Activated CD4-positive, CD25-positive, alpha-beta regulatory T cell treated with anti-CD3 and anti-CD28 coated beads, Interleukin-2, amount 50 U/mL, for 16 hours (primary cell): ENCODE results near the gene DHX35.

Experiments used
- DNase-seq: peaks from one replicate; pipeline ENCODE4 v3.0.0-alpha.2; 2020; ENCODE audit warnings: low read depth, low spot score

DHX35 gene

GRCh38 chr20:39066471-39067242 is 104.5 kb downstream of the DHX35 start:
- no peak for DNase-seq

- DNase-seq: no peak
These were observed 105.5 kb downstream of the DHX35 start for GRCh38 chr20:39067526-39068216.

- DNase-seq: no peak
These were observed 107.8 kb downstream of the DHX35 start for GRCh38 chr20:39069976-39070375.

- no peak for DNase-seq
These were observed 108.5 kb downstream of the DHX35 start for GRCh38 chr20:39070484-39071231.

GRCh38 chr20:39072132-39072531 is 110.0 kb downstream of the DHX35 start:
- DNase-seq: no peak

GRCh38 chr20:39072653-39073052 is 110.5 kb downstream of the DHX35 start:
- DNase-seq: no peak

- no peak for DNase-seq
These were observed 113.6 kb downstream of the DHX35 start for GRCh38 chr20:39075731-39076130.

GRCh38 chr20:39076958-39077357 is 114.8 kb downstream of the DHX35 start:
- no peak for DNase-seq

- DNase-seq: no peak
These were observed 118.2 kb downstream of the DHX35 start for GRCh38 chr20:39080326-39080725.

- DNase-seq: peak; percentile 71
These were observed 119.1 kb downstream of the DHX35 start for GRCh38 chr20:39081255-39081654.

- DNase-seq: no peak
These were observed 120.7 kb downstream of the DHX35 start for GRCh38 chr20:39082622-39083398.

- no peak for DNase-seq
These were observed 121.6 kb downstream of the DHX35 start for GRCh38 chr20:39083761-39084160.

- DNase-seq: no peak
These were observed 126.9 kb downstream of the DHX35 start for GRCh38 chr20:39089029-39089428.
